ENCODE measurements around the gene DERL2.

Gene DERL2

DNA sequence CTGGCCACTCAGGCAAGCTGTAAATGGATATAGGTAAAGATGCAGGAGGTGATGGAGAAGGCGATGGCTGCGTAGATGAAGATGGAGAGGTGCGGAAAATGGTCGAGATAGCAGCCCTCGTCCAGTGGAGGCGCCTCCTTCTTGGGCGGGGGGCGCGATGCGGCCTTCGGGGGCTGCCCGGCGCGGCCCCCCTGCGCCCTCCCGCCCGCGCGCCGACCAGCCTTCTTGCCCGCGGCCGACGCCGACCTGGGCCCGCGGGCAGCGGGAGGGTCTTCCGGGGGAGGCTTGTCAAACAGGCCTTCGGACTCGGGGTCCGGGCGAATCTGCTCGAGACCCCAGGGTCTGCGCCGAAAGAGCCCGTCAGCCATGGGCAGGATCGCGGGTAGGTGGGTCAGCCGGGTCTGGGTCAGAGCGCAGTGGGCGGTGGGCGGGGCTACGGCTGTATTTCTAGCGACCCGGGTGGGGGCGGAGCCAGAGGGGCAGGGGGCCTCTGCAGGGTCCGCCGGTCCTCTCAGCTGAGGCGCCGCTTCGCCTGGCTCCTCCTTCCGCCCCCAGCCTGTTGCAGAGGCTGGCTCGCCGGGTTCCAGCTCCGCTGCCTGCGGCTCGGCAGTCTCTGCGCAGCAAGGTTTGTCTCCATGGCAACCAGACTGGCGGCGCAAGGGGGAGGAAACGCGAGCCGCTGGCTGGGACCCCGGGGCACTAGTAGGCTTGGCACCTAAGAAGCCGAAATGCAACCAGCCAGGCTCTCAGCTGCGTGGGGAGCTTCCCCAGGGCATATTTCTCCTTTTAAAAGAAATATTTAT, 14.8 kb upstream of the DERL2 start:
- DNase-seq, result peak; percentile 36

DNA sequence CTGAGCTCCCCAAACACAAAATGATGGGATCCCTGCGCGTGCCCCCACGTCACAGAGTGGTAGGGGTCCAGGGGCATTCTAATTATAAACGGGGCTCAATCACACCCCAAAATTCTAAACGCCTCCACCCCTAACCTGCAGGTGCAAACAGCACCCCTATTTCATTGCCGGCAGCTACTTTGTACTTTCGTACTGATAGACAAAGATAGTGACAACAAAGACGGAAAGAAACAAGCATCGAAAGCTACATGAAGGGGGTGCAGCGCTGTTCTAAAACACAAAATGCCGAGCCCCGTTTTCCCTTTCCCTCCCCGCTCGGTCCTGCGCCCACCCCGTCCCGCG, 14.2 kb upstream of the DERL2 start:
- DNase-seq, result no peak

DNA sequence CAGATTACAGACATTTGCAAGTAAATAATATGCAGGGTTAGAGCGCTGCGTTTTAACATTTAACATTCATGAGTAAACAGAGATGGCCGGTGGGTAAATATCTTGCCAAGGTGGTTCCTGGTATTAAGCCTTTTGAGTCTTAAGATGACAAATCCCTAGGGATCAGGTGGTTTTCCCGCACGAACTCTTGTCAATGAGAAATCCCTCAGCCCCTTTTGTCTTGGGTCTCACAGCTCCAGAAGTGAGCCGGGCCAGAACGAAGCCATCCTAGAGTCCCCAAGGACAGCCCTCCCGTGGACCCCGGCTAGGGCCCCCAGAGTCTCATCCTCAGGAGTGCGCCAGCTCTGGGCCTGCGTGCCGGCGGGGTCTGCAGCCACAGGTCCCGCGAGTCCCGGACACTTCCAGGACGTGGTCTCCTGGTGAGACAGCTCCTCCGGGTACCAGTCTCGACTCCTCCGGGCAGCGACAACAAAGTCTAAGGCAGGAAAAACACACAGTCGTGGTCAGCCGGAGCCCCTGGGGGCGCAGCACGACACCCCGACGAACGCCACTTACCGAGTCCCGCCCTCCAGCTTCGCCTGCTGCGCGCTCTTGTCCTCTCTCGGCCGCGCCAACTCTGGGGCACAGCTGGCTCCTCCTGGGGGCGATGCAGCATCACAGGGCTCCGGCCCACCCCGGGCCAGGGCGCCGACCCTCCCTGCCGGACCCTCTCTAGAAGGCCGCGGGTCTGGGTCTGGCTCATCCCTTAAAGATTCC, 13.7 kb upstream of the DERL2 start:
- no peak for DNase-seq

DNA sequence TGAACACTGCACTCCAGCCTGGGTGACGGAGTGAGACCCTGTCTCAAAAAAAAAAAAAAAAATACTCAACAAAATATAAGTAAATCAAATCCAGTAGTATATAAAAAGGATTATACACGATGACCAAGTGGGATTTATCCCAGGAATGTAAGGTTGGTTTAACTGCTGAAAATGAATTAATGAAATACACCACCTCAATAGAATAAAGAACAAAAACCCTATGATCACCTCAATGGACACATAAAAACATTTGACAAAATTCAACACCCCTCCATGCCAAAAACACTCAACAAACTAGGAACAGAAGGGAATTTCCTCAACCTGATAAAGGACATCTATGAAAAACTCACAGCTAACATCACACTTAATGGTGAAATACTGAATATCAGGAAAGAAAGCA, 7.0 kb upstream of the DERL2 start:
- DNase-seq, result no peak

DNA sequence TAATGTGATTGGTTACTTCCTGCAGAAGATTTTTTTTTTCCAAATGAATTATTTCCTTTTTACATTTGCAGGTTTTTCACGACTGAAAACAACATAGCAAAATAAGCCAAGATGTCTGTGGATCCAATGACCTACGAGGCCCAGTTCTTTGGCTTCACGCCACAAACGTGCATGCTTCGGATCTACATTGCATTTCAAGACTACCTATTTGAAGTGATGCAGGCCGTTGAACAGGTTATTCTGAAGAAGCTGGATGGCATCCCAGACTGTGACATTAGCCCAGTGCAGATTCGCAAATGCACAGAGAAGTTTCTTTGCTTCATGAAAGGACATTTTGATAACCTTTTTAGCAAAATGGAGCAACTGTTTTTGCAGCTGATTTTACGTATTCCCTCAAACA, 2.8 kb upstream of the DERL2 start:
- DNase-seq, result no peak

DNA sequence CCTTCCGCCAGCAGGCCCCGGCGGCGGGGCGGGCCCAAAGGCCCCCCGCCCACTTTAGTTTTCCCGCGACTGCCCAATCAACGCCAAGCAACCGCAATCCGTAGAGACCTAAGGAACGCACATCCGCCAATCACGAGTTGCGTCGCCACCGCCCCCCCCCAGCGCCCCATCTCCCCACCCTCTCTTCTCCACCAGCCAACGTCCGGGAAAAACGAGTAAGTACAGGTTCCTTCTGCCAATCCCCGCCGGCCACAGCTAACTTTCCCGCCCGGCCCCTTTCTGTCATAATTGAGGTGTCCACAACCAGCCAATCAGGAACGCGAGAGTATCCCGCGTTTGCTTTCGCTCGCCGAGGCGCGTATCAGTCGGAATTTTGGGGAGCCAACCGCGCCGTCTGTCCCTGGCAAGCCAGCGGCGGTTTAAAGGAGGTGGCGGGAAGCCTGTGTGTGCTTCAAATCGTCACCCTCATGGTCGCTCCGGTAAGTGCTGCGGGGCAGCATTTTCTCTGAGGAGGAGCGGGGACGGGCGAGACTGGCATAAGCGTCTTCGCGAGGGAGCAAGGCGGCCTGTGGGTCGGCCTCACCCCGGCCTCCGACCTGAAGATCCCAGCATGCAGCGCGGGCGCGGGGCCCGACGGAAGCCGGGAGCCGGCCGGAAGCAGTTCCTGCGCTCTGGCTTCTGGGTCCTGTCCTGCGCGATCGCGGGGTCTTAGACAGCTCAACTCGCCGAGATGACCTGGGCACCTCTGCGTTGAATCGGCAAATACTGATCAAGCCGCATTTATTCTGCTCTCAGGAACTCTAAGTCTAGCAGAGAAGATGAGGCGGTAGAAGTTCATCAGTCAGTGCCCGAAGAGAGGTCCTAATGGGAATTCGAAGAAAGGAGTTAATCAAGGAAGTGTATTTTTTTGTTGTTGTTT, 487 bp upstream of the DERL2 start, which contains the start of gene MIS12:
TSS of gene MIS12 (plus strand) at position 361 of the 919 bp plus-strand sequence. CDS start 2,297 bp downstream, outside the sequence.
- peak; percentile 95 for DNase-seq

DNA sequence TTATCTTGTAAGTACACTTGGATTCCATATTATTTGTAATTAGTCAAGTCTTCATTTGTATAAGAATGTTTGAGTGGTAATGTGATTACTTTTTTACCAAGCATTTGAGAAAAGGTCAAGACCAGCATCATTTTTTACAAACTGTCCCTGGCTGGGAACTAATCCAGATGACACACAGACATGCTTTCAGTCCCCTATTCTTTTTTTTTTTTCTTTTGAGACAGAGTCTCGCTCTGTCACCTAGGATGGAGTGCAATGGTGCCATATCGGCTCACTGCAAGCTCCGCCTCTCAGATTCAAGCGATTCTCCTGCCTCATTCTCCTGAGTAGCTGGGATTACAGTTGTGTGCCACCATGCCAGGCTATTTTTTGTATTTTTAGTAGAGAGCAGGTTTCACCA, 4.5 kb downstream of the DERL2 start:
- no peak for DNase-seq

DNA sequence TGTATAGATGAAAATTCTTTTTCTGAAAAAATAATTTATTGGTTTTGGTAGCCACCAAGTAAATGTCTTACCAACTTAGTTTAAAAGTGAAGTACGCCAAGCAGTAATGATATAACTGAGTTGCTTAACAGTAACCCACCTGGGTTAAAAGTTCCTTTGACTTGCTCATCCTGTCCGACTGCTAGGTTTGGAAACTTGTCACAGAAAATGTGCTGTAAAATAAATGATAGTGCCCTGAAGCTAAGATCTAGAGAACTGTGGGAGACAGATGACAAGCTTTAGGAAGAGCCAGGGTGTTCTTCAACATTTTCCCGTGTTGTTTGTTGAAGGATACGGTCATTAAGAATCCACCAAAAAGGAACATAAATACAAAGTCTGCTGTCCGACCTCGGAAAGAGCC, 5.0 kb downstream of the DERL2 start:
- no peak for DNase-seq

DNA sequence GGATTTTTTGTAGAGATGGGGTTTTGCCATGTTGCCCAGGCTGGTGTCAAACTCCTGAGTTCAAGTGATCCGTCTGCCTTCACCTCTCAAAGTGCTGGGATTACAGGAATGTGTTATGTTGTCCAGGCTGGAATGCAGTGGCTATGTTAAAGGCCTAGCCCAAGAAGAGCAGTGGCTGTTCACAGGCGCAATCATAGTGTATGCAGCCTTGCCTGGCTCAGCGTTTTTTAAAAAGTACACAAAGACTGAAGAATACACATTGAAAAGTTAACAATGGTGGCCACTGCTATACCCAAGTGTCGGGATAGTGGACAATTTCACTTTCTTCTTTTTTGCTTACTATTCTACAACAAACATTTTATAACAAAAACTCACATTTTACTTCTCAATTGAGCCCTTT, 7.0 kb downstream of the DERL2 start:
- DNase-seq, result no peak

DNA sequence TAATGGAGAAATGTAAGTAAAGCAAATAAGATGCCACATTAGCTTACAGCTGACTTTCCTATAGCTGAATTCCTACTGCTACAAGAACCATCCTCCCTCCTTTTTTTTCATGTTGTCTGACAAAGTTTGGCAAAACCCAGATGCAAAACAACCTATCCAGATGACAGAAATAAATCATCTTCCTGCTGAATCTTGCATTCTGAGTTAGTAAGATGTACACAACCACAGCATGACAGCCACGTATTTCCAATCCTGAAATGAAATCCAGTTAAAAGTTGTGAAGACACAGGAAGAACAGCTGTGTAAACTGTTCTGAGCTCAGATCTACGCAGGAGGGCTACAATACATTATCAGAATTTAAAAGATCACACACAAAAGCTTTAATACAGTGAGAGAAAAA, 12.1 kb downstream of the DERL2 start:
- no peak for DNase-seq

DNA sequence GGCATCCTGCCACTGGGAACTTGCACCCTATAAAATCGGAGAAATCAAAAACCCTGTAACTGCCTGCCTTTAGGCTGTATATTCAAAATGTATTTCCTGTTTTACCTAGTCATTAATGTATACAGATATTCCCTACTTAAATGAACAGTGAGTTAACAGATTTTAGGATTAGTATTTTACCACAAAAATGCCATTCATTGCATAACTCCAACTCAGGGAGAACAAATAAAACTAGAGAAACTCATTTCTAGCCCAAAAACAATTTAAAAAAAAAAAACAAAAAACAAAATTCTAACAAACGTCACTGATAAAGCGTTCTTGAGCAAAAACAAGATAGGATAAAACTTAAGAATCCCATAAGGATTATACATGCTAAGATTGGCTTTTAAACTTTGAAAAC, 13.5 kb downstream of the DERL2 start:
- DNase-seq, result no peak

DNA sequence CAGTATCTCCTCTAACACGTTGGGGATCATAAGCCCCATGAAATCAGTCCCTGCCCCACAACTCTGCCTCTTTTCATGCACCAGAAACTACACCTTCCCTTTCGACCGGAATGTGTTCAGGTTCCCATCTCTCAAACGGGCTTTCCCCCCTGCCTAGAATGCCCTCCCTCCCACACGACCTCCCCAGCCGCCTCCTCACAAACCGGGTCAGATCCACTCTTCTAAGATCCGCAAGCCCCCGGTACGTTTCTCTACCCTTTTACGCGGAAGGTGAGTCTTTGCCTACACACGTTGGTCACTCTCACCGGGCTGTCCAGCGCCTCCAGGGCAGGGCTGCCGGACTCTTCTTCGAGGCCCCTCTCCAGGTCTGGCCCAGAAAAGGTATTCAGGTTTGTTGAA, 17.9 kb downstream of the DERL2 start:
- DNase-seq, result no peak

DNA sequence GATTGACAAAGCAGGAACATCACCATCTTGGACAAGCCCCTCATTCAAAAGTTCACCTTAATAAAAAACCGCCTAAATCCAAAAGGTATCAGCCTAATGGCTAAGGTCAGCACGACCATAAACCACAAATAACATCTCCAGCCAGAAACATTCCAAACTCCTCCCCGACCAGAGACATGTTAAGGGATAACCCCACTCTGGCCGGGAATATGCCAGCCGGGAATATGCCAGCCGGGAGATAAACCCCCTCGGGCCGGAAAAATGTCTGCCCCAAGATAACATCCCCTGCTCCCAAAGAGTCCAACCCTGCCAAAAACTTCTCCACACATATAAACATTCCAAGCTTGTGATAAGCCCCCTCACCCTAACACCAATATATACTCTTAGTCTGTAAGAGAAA, 18.6 kb downstream of the DERL2 start:
- no peak for DNase-seq

DNA sequence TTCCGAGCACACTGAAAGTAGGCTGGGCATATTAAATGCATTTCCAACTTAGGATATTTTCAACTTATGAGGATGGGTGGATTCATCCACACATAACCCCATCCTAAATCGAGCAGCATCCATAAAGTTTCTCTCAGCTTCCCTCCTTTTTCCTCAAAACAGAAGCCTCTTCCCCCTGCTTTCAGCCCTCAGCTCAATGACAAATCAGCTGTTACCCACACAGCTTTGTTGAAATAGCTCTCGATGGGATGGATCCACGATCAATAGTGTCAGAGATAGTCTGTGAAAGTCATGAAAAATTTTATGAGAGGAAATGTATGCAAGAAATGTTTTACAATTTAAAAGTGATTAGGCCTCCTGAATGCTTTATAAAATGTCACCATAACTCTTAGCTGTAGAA, 19.7 kb downstream of the DERL2 start:
- DNase-seq, result no peak

DNA sequence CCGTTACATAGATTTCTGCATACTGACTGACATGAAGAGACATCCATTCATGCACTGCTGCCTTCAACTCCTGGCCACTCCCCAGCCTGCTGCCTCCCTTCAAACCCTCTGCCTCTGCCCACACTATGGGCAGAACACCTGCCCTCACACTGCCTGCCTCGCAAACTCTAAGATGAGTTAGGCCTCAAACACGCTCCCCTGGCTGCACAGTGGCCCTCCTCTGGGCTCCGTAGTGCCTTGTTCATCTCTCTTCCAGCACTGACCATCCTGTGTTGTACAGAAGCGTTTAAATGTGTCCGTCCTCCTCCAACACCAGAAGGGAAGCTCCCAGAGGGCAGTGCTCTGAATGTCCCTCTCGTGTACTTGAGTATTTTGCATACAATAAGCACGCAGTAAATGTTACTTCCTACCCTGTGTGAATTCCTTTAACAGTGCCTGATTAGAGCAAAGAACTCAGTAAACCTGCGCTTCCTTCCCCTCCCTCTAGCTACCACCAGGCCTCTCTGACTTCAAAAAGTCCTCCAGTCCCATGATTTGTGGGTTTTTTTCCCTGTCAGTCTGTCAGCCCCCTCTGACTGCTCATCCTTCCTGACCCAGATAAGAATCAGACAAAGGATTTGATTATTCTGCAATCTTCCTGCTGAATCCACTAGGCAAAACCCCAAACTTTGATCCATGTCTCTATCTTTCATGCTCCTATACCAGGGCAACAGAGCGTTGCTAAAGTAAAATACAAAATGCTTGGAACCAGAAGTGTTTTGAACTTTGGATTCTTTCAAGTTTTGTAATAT, 21.1 kb downstream of the DERL2 start:
- no peak for DNase-seq

DNA sequence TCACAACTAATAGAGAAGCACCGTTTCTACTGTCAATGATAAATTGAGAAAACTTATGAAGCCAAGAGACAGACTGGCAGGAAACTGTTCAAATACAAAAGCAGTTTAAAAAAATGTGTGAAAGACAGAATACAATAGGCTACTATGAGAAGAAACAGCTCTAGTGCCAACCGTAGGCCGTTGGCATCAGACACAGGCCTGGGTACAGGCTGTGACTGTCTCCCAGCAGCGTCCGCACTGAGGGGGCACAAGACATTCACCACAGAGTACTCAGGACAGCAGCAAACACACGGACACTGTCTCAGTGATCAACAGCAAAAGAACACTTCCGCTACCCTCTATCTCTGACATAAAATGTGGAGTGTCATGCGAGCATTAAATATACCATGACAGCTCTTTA, 39.2 kb downstream of the DERL2 start:
- no peak for DNase-seq

DNA sequence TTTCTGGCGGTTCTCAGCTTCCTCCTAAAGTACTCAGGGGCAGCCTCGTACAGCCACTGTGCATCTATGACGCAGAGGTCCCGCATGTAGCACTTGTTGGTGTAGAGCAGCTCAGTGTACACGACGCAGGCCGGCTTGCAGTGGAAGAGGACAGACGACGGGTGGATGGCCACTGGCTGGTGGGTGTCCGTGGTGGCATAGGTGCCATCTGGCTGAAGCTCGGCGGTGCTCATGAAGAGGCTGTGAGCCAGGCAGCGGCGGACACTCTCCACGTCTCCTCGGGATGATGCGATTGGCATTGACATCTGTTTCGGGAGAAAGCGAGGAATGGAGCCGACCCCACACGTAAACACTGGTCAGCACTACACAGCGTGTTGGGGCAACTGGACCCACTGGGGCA, 41.8 kb downstream of the DERL2 start:
- DNase-seq, result no peak

DNA sequence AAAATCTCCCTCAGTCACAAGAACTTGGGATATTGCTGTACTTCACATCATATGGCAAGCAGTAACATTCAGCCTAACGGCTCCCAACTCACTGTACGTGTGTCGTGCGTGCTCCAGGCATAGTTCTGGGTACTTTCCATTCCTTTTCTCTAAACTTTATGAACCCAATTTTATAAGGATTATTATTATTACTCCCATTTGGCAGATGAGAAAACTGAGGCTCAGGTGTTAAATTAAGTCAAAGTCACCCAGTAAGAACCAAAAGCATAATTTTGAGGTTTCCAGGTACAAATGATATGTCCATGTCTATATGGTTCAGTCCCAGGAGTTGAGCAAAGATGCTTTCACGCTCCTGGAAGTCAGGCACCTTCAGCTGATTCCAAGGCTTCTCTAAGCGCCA, 42.2 kb downstream of the DERL2 start:
- no peak for DNase-seq

DNA sequence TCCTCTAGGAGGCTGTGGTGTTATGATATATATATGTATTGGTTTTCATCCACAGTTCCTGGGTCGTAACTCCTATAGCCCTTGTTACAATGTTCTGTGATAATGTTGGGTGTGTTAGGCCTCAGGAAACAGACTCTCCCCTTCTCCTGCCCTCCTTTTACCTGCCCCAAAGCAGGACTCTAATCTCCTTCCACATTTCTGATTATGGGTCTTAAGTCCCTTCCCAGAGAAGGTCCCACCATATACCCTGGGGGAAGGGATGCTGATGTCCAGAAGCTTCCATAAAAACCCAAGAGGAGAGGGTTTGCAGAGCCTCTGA, 46.6 kb downstream of the DERL2 start:
- DNase-seq, result no peak

DNA sequence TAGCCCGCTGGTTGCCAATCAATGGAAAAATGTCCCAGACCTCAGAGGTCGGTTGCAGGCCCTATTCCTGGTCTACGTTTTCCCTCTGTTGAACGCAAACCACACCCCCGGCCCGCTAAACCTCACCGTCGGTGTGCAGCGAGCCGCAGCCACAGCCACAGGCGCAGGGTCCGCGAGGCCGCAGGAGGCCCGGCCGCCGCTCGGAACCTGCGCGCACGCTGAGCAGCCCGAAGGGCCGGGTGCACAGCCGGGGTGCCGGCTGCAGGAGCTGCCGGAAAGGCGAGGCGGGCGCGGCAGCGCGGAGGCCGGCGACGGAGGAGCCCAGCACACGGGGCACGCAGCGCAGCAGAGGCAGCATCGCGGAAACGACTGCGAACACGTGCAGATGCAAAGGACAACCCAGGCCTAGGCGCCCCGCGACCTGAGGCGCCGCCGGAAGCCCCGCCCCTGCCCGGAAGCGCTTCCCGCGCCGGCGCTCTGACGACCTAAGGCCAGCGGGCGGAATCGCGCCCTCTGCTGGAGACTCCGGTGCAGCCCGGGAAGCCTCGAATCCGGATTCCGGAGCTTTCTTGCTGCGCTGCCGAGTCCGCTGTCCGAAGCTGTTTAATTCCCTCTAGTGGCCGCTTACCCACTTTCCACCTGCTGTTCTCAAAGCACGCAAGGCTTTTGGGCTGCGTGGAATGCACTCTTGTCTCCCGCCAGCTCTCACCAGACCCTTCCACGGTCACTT, 47.1 kb downstream of the DERL2 start, which contains the start of gene C1QBP:
TSS of gene C1QBP (minus strand) at position 440 of the 730 bp plus-strand sequence. CDS start at position 358, 82 bp downstream.
- peak; percentile 84 for DNase-seq

DNA sequence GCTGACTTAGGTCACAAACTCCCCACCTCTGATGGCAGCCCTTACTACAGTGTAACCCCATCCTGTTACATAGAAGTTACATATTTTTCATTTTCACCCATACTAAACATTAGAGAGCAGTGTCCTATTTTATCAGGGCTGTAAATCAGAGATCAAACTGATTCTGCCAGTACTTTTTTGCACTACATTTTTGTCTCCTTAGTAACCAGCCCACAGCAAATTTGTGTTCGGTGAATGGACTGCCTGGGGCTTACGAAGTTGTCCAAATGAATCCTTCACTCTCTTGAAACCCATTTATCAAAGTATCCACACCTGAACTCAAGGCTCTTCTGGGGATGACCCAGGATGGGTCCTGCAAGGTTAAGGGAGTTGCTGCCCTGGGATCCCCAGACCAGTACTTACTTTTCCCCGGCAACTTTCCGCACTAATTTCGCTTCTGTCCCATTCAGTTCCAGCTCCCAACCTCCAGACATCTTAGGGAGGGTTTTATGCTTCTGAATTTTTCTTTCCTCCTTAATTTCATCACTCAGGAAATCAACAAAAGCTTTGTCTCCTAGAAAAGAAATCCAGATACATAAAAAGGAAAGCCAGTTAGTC, 48.2 kb downstream of the DERL2 start:
- DNase-seq, result no peak
